Effector memory CD4-positive, alpha-beta T cell (primary cell): ENCODE results near the gene MZT2B.
"Not testable (repeated sequence)": the region's sequence is repeated elsewhere in the genome, so short reads cannot be mapped to it uniquely, and the experiment has no call there.

Source experiments
- DNase-seq, 3 donors: peaks; one replicate each; pipeline ENCODE4 v3.0.0-alpha.2; 2020
- H3K27ac ChIP-seq: 2 replicates; pipeline ENCODE4 v1.7.0; 2013; ENCODE audit warnings: mild to moderate bottlenecking, low read length, moderate library complexity; ENCODE audit not compliant: insufficient read depth, poor library complexity, severe bottlenecking
- H3K27me3 ChIP-seq: replicated peaks from 2 replicates; pipeline ENCODE4 v1.7.0; 2013; ENCODE audit warnings: mild to moderate bottlenecking, low read length; ENCODE audit not compliant: insufficient read depth, control insufficient read depth, poor library complexity, severe bottlenecking
- H3K36me3 ChIP-seq: 2 replicates; pipeline ENCODE4 v1.7.0; 2013; ENCODE audit warnings: mild to moderate bottlenecking, low read length, moderate library complexity; ENCODE audit not compliant: control insufficient read depth, insufficient read depth
- H3K4me1 ChIP-seq: 2 replicates; pipeline ENCODE4 v1.7.0; 2013; ENCODE audit warnings: low read length, mild to moderate bottlenecking; ENCODE audit not compliant: control insufficient read depth, insufficient read depth, poor library complexity, severe bottlenecking
- H3K4me3 ChIP-seq: 2 replicates; pipeline ENCODE4 v1.7.0; 2013; ENCODE audit warnings: low read length, low read depth, mild to moderate bottlenecking; ENCODE audit not compliant: insufficient read depth, poor library complexity, severe bottlenecking
- H3K9me3 ChIP-seq: 2 replicates; pipeline ENCODE4 v1.7.0; 2013; ENCODE audit warnings: mild to moderate bottlenecking, low read length, moderate library complexity; ENCODE audit not compliant: control insufficient read depth
- total RNA-seq, 3 donors: gene quantifications; one replicate each; lab custom pipeline; 2026; lab: John Stamatoyannopoulos, UW

Gene MZT2B, protein sequence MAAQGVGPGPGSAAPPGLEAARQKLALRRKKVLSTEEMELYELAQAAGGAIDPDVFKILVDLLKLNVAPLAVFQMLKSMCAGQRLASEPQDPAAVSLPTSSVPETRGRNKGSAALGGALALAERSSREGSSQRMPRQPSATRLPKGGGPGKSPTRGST
- total RNA-seq: 39.3 to 85.2 (median 45.5) reads per million in 3 donors

- H3K4me1 ChIP-seq: peaks cover 14% of the 10 kb centered on the region
- peak within 1 kb of the TSS; percentile 86 for H3K27ac ChIP-seq
- not testable (repeated sequence) for H3K27me3 ChIP-seq, H3K9me3 ChIP-seq, H3K36me3 ChIP-seq
- DNase-seq: peak; percentile 81 to 87 (median 84)
- peak within 1 kb of the TSS; percentile 93 for H3K4me3 ChIP-seq
Measured at GRCh38 chr2:130181880-130182682, at the start of gene MZT2B. Gene MZT2B (plus strand): TSS chr2:130182262. CDS start chr2:130182283, 21 bp downstream.

DNA sequence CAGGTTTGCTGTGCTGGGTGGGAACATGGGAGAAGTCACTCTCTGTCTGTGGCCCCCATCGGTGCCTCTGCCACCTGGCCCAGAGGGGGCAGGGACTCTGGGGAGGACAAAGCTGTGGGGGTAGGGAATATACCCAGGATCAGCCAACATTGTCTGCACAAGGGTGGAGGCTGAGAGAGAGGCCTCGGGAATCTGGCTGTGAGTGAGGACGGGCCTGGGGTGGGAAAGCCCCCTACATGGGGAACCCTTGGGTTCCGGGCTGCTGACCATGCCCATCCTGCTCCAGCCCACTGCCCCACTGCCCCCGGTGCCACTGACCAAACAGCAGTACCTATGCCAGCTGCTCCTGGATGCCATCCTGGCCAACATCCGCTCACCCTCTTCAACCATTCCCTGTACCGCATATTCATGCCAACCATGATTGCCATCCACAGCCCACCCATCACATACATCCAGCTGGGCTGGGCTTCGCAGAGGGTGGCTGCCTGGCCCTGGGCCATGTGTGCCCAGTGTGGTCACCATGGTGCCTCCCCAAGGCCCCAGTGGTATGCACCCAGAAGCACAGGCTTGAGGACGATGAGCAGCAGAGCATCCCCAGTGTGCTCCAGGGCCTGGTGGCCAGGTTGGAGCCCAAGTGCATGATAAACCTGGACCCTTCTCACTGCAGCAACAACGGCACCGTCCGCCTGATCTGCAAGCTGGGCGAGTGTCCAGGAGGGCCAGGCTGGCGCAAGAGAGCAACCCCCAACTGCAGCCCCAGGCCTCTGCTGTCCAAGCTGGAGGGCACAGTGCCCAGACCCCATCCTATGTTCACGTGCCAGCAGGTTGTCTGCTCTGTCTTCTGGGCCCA, 46.1 kb upstream of the MZT2B start:
- Histone ChIP-seq H3K4me1 (no peaks in the 10 kb centered on the region), H3K9me3 (no peaks in the 10 kb centered on the region), H3K4me3 (no peak overlapping the region), H3K27me3 (no peaks in the 10 kb centered on the region), H3K27ac (no peak overlapping the region), H3K36me3 (no peaks in the 10 kb centered on the region)
- no peak for DNase-seq

DNA sequence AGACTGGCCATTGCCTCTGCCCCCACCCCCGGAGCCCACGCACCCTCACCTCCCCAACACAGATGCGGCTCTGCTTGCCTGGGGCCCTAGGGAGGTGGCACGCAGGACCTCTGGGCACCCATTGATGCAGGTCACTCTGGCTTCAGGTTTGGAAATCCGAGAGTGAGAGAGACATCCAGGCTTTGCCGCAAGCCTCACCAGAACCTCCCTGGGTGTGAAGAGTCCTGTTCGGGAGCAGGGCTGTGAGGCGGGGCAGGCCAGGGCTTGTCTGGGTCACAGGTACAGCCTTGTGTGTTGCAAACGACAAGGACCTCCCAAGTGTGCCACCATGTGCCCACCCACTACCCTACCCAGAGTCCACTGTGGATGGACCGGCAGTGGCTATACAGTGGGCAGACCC, 45.5 kb upstream of the MZT2B start:
- not testable (repeated sequence) for H3K9me3 ChIP-seq, H3K27ac ChIP-seq, H3K27me3 ChIP-seq

DNA sequence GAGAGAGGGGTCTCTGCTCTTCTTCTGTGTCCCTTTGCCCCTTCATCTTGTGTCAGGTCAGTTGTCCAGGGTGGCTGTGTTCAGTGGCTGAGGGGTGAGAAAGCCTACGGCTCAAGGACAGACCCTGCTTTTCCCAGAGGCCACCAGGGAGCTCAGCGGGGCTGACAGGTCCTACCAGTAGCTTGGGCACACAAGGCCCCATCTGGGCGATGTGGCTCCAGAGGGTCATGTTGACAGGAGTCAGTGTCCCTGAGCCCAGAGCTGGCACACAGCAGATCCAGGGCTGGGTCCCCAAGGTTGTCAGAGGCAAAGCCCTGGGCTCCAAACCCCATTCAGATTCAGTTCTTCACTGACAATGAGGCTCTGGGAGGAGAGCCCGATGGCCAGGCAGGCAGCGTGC, 44.9 kb upstream of the MZT2B start:
- not testable (repeated sequence) for H3K27ac ChIP-seq, H3K27me3 ChIP-seq, H3K4me3 ChIP-seq, H3K36me3 ChIP-seq, H3K4me1 ChIP-seq, H3K9me3 ChIP-seq, DNase-seq

More for the DNA sequence above, 45.5 kb upstream of the MZT2B start:
- not testable (repeated sequence) for H3K4me3 ChIP-seq, H3K36me3 ChIP-seq, H3K4me1 ChIP-seq, DNase-seq

DNA sequence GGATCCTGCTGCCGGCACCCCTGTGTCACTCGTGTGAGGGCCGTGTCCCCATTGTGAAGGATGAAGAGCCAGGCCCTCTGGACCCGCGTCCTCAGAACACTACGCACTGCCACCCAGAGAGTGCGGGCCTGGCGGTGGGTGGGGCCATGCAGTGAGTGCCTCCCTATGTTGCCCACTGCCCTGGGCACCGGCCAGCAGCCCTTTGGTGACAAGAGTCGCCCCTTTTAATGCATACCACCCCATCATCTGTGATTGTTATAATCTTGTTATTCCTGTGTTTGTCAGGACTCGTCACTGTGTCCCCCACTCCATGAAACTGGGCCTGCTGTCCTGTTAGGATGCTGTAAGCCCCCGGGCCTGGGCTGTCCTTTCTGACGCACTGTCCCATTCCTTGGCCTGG, 43.7 kb upstream of the MZT2B start:
- not testable (repeated sequence) for H3K27ac ChIP-seq, H3K4me1 ChIP-seq, DNase-seq, H3K4me3 ChIP-seq, H3K9me3 ChIP-seq, H3K27me3 ChIP-seq, H3K36me3 ChIP-seq

GRCh38 chr2:130138841-130139251, 43.2 kb upstream of the MZT2B start:
- H3K4me1 ChIP-seq, H3K27ac ChIP-seq, H3K27me3 ChIP-seq, H3K9me3 ChIP-seq, DNase-seq, H3K36me3 ChIP-seq, H3K4me3 ChIP-seq: not testable (repeated sequence)

GRCh38 chr2:130139331-130140280, 42.5 kb upstream of the MZT2B start:
- not testable (repeated sequence) for H3K27me3 ChIP-seq, H3K27ac ChIP-seq, H3K36me3 ChIP-seq, H3K9me3 ChIP-seq, H3K4me3 ChIP-seq, H3K4me1 ChIP-seq, DNase-seq

GRCh38 chr2:130140516-130140915, 41.5 kb upstream of the MZT2B start:
- not testable (repeated sequence) for H3K4me1 ChIP-seq, H3K36me3 ChIP-seq, DNase-seq, H3K4me3 ChIP-seq, H3K9me3 ChIP-seq, H3K27ac ChIP-seq, H3K27me3 ChIP-seq

GRCh38 chr2:130141002-130141401, 41.1 kb upstream of the MZT2B start:
- H3K9me3 ChIP-seq, H3K36me3 ChIP-seq, H3K4me3 ChIP-seq, H3K4me1 ChIP-seq, H3K27ac ChIP-seq, H3K27me3 ChIP-seq, DNase-seq: not testable (repeated sequence)
